Measurements from ENCODE around the gene CDK18. TPM values are rescaled to one million over a fixed set of nuclear protein-coding genes. Genes with fewer than 3 reads are reported as not detected.

CDK18 gene
- total and polyA plus RNA-seq, 10 of the 15 experiments (the other 5 are each of a cell fraction or from before 2014, with no cell fraction given), result 0.13 to 4.4 (median 0.52) TPM; not detected in 2

- POLR2A ChIA-PET, result interaction anchor here (0.6 kb wide), 1 partner anchor 28 kb away, joined by 3 read pairs; no protein-coding TSS in a partner anchor
- intact Hi-C loops (cut with micrococcal nuclease; ENCODE audit: unreplicated experiment), result no loop called here
- ATAC-seq (no peak), DNase-seq (ENCODE audit: low read depth, low spot score) (no peak), FAIRE-seq (no peak)
- Histone ChIP-seq H3K79me2 (ENCODE audit: control insufficient read depth, insufficient read depth, low read length) (no peaks in the 10 kb centered on the region), H3K4me1 (ENCODE audit: control insufficient read depth, insufficient read depth, low read length) (0 out of 2 replicates have a peak, but pooled peaks cover 4% of the 10 kb centered on the region), H3K36me3 (ENCODE audit: control insufficient read depth in 2 of 2, insufficient read depth in 2 of 2, low read length in 1 of 2) (no peaks in the 10 kb centered on the region), H3K4me3 (no peak overlapping the region), H3K4me2 (ENCODE audit: control insufficient read depth, insufficient read depth) (no peak overlapping the region), H3K27me3 (replicated peaks in 1 of 2; ENCODE audit: control insufficient read depth in 2 of 2, insufficient read depth in 2 of 2, low read length in 1 of 2) (peaks cover 0 to 5% of the 10 kb centered on the region in 2 experiments; a peak in 3 of 4 replicates), H2AFZ (ENCODE audit: control insufficient read depth, low read depth, low read length) (no peak overlapping the region), H4K20me1 (ENCODE audit: control insufficient read depth, insufficient read depth) (no peaks in the 10 kb centered on the region), H3K9me3 (replicated peaks; ENCODE audit: control insufficient read depth, insufficient read depth, low read length) (no peaks in the 10 kb centered on the region), H3K9ac (ENCODE audit: control insufficient read depth, insufficient read depth, low read length) (no peak overlapping the region), H3K27ac (ENCODE audit: control insufficient read depth, insufficient read depth) (no peak overlapping the region)
- in situ Hi-C loops (cut with MboI), result no loop called here
- SMC1A ChIA-PET (ENCODE audit: uncharacterized antibody, unreplicated experiment), result interaction anchor here (1.0 to 6.2 kb wide), 3 partner anchors 11 to 19 kb away, joined by 3 to 32 read pairs (median 17); no protein-coding TSS in a partner anchor
- TF ChIP-seq KAT2A (conservative IDR thresholded peaks at IDR 0.05; ENCODE audit: control insufficient read depth, low read depth, low read length) (no peak), CHD2 (IDR thresholded peaks at IDR 0.05; ENCODE audit: borderline replicate concordance, low read depth, low read length) (no peak), CHD4 (IDR thresholded peaks at IDR 0.05) (no peak), ZZZ3 (IDR thresholded peaks at IDR 0.05; ENCODE audit: control insufficient read depth, insufficient read length, low read depth) (no peak)
- RAD21 ChIA-PET (ENCODE audit: unreplicated experiment), result interaction anchor here (1.3 to 3.0 kb wide), 4 partner anchors 16 to 235 kb away, joined by 3 to 16 read pairs (median 4); no protein-coding TSS in a partner anchor
- 57% methylated on average over 3 of the region's 5 CpGs for WGBS (ENCODE audit: insufficient coverage, insufficient replicate concordance, low lambda C conversion rate, missing lambda C conversion rate)
- no TSS peak for BruUV-seq (replicated peaks)
- CTCF ChIA-PET, result interaction anchor here (1.5 to 31.6 kb wide), 4 partner anchors 15 to 154 kb away, joined by 4 to 891 read pairs (median 42); no protein-coding TSS in a partner anchor
Measured at GRCh38 chr1:205508227-205508714, 3.8 kb downstream of the CDK18 start.

GRCh38 chr1:205510308-205510950, 6.0 kb downstream of the CDK18 start:
- H3K36me3 ChIP-seq (ENCODE audit: control insufficient read depth in 2 of 2, insufficient read depth in 2 of 2, low read length in 1 of 2), result no peaks in the 10 kb centered on the region
- RAD21 ChIA-PET (ENCODE audit: unreplicated experiment), result interaction anchor here (1.4 kb wide), 1 partner anchor 14 kb away, joined by 5 read pairs; no protein-coding TSS in a partner anchor
- no peak overlapping the region for H3K4me3 ChIP-seq
- H3K79me2 ChIP-seq (ENCODE audit: control insufficient read depth, insufficient read depth, low read length), result no peaks in the 10 kb centered on the region
- FAIRE-seq (no peak), DNase-seq (ENCODE audit: low read depth, low spot score) (no peak), ATAC-seq (peak; percentile 62)
- in situ Hi-C loops (cut with MboI) (no loop called here), intact Hi-C loops (cut with micrococcal nuclease; ENCODE audit: unreplicated experiment) (no loop called here)
- SMC1A ChIA-PET (ENCODE audit: uncharacterized antibody, unreplicated experiment), result interaction anchor here (0.6 to 6.2 kb wide), 2 partner anchors 8 to 13 kb away, joined by 3 to 32 read pairs; no protein-coding TSS in a partner anchor
- POLR2A ChIA-PET, result interaction anchor here (0.7 kb wide), 1 partner anchor 121 kb away, joined by 3 read pairs; no protein-coding TSS in a partner anchor
- no peak overlapping the region for H3K27ac ChIP-seq (ENCODE audit: control insufficient read depth, insufficient read depth)
- CTCF ChIA-PET, result interaction anchor here (0.7 to 31.6 kb wide), 5 partner anchors 13 to 174 kb away, joined by 3 to 891 read pairs (median 5); no protein-coding TSS in a partner anchor
- H3K4me1 ChIP-seq (ENCODE audit: control insufficient read depth, insufficient read depth, low read length), result no peaks in the 10 kb centered on the region
- TF ChIP-seq ZNF687 (IDR thresholded peaks at IDR 0.05) (0 out of 2 replicates have a peak, but pooled peaks have one; percentile 25), IKZF1 (conservative IDR thresholded peaks at IDR 0.05) (peak; percentile 31; the same call in 1 of the 2 replicates), TBL1XR1 (IDR thresholded peaks at IDR 0.05; ENCODE audit: low read depth, low read length) (no peak)
- no peak overlapping the region for H3K9ac ChIP-seq (ENCODE audit: control insufficient read depth, insufficient read depth, low read length)
- BruUV-seq (replicated peaks), result no TSS peak
- H3K27me3 ChIP-seq (replicated peaks in 1 of 2; ENCODE audit: control insufficient read depth in 2 of 2, insufficient read depth in 2 of 2, low read length in 1 of 2), result peaks cover 0 to 2% of the 10 kb centered on the region in 2 experiments; a peak in 2 of 4 replicates
- H2AFZ ChIP-seq (ENCODE audit: control insufficient read depth, low read depth, low read length), result no peak overlapping the region
- WGBS (ENCODE audit: insufficient coverage, insufficient replicate concordance, low lambda C conversion rate, missing lambda C conversion rate), result 17% methylated on average over 7 of the region's 7 CpGs
- H4K20me1 ChIP-seq (ENCODE audit: control insufficient read depth, insufficient read depth), result no peaks in the 10 kb centered on the region
- no peaks in the 10 kb centered on the region for H3K9me3 ChIP-seq (replicated peaks; ENCODE audit: control insufficient read depth, insufficient read depth, low read length)
- no peak overlapping the region for H3K4me2 ChIP-seq (ENCODE audit: control insufficient read depth, insufficient read depth)

All from GM12878 (cell line).